ENCODE measurements around the gene ANO2.

Gene ANO2

DNA sequence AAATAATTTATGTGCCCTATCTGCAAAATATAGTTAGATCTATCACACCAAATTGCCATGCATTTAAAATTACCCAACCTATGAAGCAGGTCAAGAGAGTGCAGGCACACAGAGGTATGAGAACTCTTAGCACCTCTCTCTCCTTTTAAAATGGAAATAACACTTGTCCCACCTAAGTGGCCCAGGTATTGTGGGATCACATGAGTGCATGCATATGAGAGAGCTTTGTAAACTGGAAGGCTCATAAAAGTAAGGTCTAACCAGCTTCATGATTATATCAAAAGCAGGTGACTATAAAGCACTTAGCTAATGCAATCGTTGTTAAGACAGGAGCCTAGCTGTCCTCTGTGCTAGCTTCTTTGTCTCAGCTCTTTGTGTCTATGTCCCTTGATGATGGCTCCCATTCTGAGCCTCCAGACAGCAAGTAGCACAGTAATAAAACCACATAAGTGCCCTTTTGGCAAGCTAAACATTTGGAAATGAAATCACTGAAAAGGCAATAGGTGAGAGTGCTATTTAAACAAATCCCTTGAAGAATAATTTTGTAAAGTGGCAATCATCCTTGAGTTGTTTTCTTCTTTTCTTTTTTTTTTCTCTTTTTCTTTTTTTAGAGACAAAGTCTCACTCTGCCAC is 294.1 kb downstream of the ANO2 start:
- DNase-seq, result no peak

DNA sequence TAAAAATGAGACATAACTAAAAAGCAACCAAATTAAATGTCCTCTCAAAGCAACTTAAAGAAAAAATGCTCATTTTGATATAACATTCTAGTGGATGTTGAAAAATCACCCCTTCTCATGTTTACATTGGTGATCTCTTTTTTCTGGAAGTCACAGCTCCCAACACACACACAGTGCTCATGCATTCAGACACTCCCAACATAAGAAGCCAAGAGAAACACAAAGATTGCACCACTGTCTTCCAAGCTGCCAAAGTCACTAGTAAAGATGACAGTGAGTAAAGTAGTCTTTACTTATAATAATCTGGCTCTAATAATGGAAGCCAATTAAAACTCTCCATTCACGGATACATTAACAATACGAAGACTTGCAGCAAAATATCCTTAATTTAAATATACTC is 294.8 kb downstream of the ANO2 start:
- DNase-seq, result no peak

DNA sequence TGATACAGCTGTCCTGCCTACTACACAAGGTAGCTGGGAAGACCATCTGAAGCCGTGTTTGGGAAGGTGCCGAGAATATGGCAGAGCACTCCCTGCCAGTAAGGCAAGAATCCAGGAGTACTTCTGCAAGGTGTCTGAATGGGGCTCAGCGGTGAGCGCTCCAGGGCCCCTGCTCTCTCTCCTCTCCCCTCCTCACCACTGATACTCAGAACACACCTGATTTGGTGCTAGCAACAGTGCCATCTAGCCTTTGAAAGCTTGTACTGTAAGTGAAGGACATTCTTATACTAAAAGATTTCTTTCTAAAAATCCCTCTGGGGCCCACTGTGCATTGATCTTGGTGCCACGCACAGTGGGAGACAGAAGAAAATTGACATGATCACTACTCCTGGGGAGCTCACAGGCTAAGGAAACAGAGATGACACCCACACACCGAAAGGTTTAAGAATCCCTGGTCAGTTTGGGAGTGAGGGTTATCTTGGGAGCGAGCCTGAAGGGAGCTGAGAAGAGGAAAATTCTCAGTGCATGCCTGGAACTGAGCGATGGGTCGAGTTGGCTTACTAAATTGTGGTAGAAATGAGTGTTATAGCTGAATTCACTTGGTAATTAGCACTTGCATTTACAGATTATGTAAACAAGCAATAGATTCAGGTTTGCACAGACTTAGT is 296.2 kb downstream of the ANO2 start:
- DNase-seq, result no peak

DNA sequence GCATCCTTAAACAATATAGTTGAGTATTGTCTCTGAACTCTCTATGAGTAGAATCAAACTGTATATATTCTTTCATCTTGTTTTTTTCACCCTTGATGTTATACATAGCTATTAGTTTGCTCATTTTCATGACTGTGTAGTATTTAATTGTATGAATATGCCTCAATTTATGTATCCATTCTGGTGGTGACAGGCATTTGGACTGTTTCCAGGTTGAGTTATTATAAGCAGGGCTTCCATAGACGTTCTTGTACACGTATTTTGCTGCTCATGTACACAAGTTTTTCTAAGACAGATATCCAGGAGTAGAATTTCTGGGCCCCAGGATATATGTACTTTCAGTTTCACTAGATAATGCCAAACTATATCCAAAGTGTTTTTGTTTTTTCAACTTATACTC is 301.8 kb downstream of the ANO2 start:
- no peak for DNase-seq

DNA sequence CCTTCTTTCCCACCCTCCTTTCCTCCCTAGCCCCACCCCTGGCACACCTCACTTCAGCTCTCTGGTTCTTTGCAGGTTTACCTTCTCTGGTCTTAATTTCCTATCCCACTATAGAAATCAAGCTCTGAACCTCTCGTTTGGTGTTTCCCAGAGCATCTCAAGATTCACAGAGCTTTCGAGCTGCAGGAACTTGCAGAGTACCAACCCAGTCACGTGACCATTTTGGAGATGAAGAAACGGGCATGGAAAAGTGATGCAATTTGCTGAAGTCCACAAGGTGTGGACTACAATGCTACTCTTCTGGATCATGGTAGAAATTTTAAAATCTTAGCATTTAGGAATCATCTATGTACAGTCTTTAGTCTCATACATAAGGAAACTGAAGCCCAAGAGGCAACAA is 307.4 kb downstream of the ANO2 start:
- no peak for DNase-seq

DNA sequence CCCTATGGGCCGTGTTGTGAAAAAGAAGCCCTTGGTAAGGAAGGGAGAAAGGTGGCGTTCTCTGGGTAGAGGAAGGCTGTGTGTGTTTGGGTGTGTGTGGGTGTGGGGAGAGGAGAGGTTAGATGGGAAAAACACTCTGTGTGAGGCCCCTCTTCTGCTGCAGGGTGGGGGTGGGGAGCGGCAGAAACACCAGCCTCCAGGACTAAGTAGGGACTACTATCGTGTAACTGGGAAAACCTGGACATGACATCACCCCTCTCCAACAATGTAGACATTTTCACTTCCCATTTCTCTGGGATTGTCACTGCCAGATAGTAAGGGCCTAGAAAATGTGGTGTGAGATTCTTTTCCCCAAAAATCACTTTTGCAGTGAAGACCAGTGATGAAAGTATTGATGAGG is 308.2 kb downstream of the ANO2 start:
- DNase-seq, result no peak

DNA sequence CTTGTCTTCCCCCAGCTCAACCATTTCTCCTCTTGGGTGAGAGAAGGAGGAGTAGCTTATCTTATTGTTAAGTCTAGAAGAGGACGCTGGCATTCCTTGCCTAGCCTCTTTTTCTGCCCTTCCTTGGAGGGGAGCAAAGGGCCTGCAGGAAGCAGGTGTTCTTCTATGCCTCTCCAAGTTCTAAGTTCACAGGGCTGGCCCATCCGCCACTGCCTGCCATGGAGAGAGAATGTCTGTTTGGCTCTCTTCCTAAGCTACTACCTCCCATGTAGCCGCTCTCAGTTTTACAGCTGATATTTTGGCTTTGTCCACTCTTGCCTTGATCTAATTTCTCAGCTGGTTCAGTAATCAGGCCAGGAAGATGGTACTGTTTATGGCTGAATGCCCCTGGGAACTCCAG is 312.0 kb downstream of the ANO2 start:
- DNase-seq, result no peak

DNA sequence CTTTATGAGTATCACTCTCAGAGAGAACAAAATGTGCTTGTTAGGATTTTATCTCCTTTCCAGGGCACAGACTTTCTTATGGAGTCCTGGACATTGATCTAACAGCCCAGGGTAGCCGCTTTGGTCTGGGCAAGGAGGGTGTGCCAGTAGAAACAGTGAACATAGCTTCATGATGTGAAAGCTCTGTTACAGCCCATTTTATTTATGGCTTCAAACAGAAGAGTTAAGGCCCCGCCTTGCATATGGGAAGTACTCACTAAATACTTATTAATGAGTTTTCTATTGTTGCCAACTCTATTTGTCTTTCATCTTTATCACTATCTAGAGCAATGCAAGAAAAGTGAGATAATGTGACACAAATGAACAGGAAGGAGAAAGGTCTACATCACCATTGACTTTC is 312.6 kb downstream of the ANO2 start:
- DNase-seq, result no peak

DNA sequence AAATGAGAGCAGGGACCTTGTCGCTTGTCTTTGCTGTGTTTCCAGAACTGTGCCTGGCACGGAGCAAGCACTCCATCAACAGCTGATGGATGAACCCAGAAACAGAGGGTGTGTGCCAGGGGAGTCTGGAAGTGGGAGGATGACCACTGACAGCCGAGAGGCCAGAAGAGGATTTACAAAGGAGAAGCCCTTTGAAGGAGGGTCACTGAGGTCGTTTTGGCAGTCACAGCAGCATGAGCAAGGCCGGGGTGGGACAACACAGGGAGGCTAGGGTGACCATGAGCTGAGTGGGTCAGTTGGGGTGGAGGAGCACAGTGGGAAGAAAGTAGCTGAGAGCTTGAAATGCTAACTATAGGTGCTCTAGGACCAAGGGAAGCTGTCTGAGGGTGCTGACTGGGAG is 313.6 kb downstream of the ANO2 start:
- DNase-seq, result no peak

DNA sequence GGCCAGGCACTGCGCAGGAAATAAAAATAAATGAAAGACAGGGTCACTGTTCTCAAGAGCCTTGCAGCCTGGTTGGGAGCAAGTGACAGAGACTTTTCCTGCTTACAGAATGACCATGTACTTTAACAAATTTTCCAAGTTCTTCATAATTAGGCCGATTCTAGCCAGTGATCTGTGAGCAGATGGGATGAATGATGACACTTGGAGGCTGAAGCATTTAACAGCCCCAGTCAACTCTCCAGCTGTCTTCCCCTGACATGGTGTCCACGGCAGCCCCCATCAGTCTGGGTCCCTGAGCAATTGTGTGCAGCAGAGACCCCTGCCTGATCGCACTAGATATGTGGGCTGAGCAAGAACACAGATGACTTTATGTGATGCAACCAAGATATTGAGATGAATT is 314.3 kb downstream of the ANO2 start:
- DNase-seq, result no peak

DNA sequence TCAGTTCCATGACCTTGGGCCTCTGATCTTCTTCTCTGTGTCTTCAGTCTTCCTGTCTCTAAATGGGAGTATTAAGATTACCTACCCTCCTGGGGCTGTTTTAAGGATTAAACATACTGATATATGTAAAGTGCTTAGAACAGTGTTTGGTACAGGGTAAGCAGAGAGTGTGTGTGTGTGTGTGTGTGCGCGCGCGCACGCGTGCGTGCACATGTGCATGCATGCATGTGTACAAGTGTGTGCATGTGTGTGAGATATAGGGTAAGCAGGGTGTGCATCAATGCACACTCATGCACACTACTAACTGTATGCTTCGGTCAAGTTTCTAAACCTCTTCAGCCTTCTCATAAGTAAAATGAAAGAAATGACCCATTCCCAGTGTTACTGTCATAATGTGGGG is 316.6 kb downstream of the ANO2 start:
- no peak for DNase-seq

DNA sequence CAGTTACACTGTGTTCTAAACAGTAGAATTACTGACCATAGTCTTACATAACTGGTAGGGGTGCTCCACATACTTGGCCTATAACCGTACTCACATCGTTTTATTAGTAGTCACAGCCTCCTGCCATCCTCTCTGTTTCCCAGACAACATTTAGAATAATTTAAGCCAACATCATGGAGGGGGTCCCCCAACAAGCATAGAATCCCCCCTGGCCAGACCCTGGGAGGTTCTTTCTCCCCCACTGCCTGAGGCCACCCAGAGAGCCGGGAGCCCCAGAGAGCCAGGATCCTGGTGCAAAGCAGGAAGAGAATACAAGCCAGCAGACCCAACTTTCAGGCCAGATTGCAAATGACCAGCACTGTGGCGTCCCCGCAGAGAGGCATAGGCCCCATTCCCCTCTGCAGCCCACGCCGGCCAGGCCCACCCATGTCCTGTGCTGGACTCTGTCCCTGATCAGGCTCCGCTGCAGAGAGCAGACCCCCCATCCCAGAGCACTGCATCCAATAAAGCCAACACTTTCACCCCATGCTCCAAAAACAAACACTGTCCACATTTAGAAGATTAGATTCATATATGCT is 317.9 kb downstream of the ANO2 start:
- no peak for DNase-seq

DNA sequence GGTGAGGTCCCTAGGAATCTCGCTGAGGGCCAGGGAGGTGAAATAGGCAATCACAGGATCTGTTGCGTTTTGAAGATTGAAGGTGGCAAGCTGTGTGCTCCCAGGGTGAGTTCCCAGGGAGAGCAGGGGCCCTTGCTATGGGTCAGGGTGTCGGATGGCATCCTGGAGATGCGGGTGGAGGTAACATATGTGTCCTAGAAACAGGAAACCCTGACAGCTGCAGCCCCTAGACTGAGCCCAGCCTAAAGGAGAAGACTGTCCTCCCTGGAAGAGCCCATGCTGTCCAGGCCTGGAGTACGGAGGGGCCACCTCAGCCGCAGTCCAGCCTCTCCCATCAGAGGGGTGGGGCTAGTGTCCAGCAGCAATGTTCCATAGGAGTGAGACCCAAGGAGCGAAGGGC is 318.9 kb downstream of the ANO2 start:
- DNase-seq, result no peak

DNA sequence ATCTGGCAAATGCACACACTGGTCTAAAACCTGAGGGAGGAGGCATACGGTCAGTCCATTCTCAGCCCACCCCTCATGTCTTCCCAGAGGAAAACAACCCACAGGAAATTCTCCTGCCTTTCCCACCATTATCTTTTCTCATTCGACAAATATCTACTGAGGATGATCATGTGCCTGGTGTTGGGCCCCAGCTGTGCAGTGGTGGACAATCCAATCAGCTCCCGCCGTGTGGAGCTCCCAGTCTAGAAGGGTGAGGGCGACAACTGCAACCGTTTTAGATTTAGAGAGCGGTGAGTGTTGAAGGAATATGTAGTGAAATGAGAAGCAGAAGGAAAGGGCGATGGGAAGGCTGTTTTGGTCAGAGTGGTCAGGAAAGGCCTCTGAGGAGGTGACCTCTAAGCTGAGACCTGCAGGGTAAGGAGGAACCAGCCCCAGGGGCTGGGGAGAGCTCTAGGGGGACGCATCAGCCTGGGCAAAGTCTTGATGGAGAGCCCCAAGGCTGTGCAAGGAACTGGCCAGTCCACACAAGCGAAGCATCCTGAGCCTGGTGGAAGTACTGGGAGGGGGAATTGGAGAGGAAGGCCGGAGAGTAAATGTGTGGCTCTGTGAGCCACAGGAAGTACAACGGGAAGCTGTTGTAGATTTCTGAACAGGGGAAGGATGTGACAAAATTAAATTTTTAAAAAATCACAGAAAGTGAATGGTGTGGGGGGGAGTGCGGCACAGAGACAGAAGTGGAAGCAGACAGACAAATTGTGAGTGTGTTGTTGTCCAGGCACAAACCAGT is 320.4 kb downstream of the ANO2 start:
- DNase-seq, result no peak

DNA sequence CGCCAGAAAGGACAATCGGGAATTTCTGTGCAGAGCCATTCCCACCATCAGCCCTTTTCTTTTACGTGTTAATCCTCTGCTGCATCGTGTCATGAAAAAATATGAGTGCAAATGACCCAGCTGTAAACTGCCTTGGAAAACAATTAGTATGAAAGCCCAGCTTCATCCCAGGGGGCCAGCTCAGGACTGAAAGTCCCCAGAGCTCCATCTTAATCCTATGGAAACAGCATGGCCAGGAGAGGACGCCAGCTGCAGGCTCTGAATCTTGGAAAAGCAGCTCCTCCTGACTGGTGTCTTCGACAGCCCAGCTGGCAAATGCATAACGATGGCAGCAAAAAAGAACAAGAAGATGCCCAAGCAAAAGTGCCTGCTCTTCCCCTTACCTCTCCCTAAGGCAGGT is 321.6 kb downstream of the ANO2 start:
- no peak for DNase-seq

DNA sequence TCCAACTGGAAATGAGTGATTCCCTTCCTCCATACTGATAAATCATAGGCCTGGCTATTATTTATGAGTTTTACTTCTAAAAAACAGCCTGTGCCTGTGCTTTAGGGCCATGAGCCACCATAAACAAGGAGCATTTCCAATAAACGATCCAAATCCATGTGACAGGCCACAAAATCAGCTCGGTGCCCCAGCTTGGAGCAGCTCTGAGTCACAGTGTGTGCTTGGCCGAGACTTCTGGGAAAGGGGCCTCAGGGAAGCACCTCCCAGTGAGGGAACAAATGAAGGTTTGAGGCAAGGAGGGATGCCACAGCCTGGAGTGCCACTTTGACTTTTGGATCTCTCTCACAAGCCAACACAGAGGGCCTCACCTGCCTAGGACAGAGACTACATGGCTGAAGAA is 322.8 kb downstream of the ANO2 start:
- DNase-seq, result no peak

DNA sequence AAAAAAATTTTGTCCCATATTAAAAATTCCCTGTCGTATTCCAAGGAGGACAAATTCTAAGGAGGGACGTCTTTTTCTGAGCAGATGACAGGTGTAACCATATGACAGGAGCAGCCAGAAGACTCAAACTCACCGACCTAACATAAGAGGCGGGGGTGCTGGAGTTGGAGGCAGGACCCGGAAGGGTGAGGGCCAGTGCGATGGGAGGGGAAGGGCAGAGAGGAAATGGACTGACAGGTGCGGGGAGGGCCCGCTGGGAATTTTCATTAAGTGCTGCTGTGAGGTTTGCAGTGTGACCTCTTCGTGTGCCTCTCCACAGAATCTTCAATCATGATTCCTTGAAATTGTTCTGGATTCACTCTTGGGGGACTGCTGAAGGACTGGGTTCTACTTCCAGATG is 323.7 kb downstream of the ANO2 start:
- DNase-seq, result no peak

DNA sequence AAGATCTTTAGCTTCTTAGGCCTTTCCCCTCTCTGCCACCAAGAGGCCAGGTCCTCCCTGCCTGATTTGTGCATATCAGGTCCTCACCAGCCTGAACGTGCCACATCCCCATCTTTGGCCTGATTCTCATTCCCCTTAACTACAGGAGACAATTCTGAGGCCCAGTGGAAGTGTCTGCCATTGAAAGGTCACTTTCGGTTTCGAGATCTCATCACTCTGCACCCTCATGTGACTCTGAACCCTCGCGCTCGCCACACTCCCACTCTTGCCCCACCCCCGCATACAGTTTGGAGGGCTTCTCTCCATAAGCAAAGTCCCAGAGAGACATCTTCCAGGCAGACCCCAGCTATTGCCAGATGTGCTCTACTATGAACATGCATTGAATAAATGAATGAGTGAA is 324.2 kb downstream of the ANO2 start:
- no peak for DNase-seq

DNA sequence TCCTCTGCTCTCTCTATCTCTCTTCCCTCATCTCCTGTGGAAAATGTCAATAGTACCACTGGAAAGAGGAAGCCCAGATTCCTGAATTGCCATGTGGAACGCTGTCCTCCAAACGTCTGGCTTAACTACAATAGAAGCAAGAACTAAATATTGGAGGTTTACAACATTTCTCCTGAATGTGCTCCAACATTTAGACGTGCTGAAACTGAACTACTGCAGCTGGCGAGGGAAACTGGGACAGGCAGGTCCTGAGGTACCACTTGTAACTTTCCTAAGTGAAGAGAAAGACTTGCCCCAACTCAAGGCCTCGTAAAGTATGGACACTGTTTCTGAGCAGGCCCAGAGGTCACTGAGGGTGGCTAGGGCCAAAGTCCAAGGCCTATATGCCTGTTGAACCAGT is 325.4 kb downstream of the ANO2 start:
- no peak for DNase-seq

DNA sequence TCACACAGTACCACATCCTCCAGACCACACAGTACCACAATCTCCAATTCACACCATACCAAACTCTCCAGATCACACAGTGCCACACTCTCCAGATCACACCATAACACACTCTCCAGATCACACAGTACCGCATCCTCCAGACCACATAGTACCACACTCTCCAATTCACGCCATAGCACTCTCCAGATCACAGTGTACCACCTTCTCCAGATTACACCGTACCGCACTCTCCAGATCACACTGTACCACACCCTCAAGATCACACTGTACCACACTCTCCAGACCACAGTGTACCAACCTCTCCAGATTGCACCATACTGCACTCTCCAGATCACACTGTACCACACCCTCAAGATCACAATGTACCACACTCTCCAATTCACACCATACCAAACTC is 328.2 kb downstream of the ANO2 start:
- no peak for DNase-seq

DNA sequence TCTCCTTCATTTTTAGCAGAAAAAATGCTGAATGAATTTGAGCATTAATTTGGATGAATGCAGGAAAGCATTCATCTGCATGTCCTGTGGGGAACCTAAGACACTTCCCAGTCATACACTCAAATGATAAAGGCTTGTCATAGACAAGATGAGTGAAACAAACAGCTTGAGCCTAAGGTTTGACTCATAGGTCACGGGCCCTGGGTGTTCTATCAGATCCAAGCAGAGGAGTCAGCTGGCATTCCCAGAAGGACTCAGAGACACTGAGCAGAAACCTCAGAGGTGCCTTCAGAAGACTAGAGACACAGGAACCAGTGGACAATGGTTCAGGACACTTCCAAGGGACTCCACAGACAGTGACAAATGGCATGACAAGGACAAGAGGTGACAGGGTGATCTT is 329.3 kb downstream of the ANO2 start:
- DNase-seq, result no peak

DNA sequence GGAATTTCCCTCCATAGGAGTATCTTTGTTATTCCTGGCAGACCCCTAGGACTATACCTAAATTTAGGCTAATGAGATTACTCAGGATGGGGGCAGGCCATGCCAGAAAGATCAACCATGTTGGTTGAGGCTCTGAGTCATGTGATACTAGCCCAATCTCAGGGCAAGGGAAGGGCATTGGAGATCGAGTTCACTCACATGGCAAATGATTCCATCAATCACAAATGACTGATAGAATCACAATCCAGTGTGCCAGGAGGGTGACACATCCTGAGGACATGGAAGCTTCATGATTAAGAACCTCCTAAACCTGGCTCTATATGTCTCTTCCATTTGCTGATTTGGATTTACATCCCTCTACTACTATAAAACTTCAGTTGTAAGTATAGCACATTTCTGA is 330.8 kb downstream of the ANO2 start:
- DNase-seq, result no peak

DNA sequence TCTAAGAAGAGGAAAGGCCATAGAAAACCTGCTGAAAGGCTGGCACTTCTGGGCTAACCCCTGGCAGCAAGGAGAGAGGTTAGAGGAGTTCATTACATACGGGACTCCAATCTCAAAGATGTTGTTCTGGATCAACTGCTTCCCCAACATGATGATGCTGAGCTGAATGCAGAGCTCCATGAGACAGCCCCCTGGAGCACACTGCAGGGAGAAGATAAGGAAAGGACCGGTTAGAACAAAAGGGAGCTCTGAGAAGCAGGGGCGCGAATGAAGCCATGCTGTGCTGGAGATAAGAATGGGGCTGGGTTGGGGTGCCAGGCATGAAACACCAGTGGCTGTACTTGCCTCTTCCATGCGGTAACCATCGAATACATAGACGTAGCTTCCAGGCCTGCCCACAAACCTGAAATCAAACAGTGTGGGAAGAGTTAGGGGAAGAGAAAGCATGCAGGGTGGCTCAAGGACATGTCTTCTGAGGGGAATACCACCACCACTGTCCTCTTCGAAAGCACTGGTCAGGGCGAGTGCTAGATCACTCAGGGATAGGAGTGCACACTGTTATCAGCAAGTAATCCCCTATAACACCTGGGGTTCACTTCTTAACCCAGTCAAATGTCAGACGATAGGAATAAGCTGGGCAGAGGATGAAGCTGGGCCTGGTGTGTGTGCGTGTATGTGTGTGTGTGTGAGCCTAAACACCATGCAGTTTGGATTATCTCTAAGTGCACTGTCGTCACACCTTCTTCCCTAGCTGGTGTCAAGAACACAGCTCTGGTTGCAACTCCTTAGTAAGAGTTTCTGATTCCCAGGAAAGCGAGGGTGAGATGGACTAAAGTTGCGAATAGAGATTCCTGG is 332.3 kb downstream of the ANO2 start:
- no peak for DNase-seq

Data from activated effector memory CD4-positive, alpha-beta T cell treated with anti-CD3 and anti-CD28 coated beads, Interleukin-2, amount 50 U/mL, for 16 hours (primary cell).